GM20431 (cell line): ENCODE results near the gene MGLL.

Experiments
- in situ Hi-C: fragments of 300-500 bp; cut with MseI, MboI; formaldehyde crosslinking; loops from one replicate; pipeline ENCODE4 v1.15.0; 2020; ENCODE audit warnings: low sequenced_read_pairs; ENCODE audit not compliant: unreplicated experiment

MGLL gene

GRCh38 chr3:127791221-127791913 is 30.9 kb downstream of the MGLL start:
- in situ Hi-C loops, result no loop called here

GRCh38 chr3:127790882-127791183 is 31.5 kb downstream of the MGLL start:
- in situ Hi-C loops, result no loop called here

- in situ Hi-C loops, result no loop called here
Observed at GRCh38 chr3:127789990-127790881, 32.1 kb downstream of the MGLL start.

GRCh38 chr3:127789051-127789450 is 33.3 kb downstream of the MGLL start:
- in situ Hi-C loops, result no loop called here

- in situ Hi-C loops, result no loop called here
Observed at GRCh38 chr3:127788451-127788909, 33.8 kb downstream of the MGLL start.

GRCh38 chr3:127787571-127788365 is 34.5 kb downstream of the MGLL start:
- in situ Hi-C loops, result no loop called here

GRCh38 chr3:127787071-127787490 is 35.2 kb downstream of the MGLL start:
- in situ Hi-C loops, result no loop called here

- in situ Hi-C loops, result no loop called here
Observed at GRCh38 chr3:127786353-127787070, 35.8 kb downstream of the MGLL start.

GRCh38 chr3:127785711-127786265 is 36.5 kb downstream of the MGLL start:
- in situ Hi-C loops, result no loop called here

GRCh38 chr3:127784865-127785710 is 37.2 kb downstream of the MGLL start:
- in situ Hi-C loops, result no loop called here

GRCh38 chr3:127784283-127784682 is 38.0 kb downstream of the MGLL start:
- in situ Hi-C loops, result no loop called here

GRCh38 chr3:127783642-127784160 is 38.6 kb downstream of the MGLL start:
- in situ Hi-C loops, result no loop called here

- in situ Hi-C loops, result no loop called here
Observed at GRCh38 chr3:127783166-127783565, 39.1 kb downstream of the MGLL start.

- in situ Hi-C loops, result no loop called here
Observed at GRCh38 chr3:127781411-127782001, 40.8 kb downstream of the MGLL start.

GRCh38 chr3:127780536-127781400 is 41.5 kb downstream of the MGLL start:
- in situ Hi-C loops, result no loop called here

- in situ Hi-C loops, result no loop called here
Observed at GRCh38 chr3:127779747-127780146, 42.6 kb downstream of the MGLL start.

- in situ Hi-C loops, result no loop called here
Observed at GRCh38 chr3:127777921-127778656, 44.2 kb downstream of the MGLL start.
